Activated CD8-positive, alpha-beta T cell treated with anti-CD3 and anti-CD28 coated beads for 36 hours (primary cell): ENCODE measurements around the gene ODF4. TPM values are rescaled to one million over a fixed set of nuclear protein-coding genes. Genes with fewer than 3 reads are reported as not detected.
"Not testable (repeated sequence)": the region's sequence is repeated elsewhere in the genome, so short reads cannot be mapped to it uniquely, and the experiment has no call there.

ENCODE experiments used
- ATAC-seq: fragments of 200-7000 bp; cut with Tn5 transposase; one replicate; pipeline ENCODE4 v1.10.0; 2021; ENCODE audit warnings: mild to moderate bottlenecking, moderate library complexity
- CTCF ChIA-PET: fragments of 350-600 bp; sonication (Branson Sonifier 250); formaldehyde crosslinking; loops from one replicate; lab custom pipeline; 2021; ENCODE audit warnings: antibody characterized with exemption; lab: Charles Lee
- POLR2A ChIA-PET: fragments of 350-600 bp; sonication (Branson Sonifier 250); formaldehyde crosslinking; loops from one replicate; lab custom pipeline; 2021; ENCODE audit warnings: antibody characterized with exemption; lab: Charles Lee
- DNase-seq: peaks from one replicate; pipeline ENCODE4 v3.0.0-alpha.2; 2020
- H3K27ac Mint-ChIP-seq: one replicate; pipeline ENCODE4 v1.8.0; 2021; ENCODE audit warnings: mild to moderate bottlenecking, mixed read lengths
- H3K27me3 Mint-ChIP-seq: one replicate; pipeline ENCODE4 v1.8.0; 2021; ENCODE audit warnings: mixed read lengths
- H3K36me3 Mint-ChIP-seq: one replicate; pipeline ENCODE4 v1.8.0; 2021; ENCODE audit warnings: low read depth, mixed read lengths
- H3K4me1 Mint-ChIP-seq: one replicate; pipeline ENCODE4 v1.8.0; 2021; ENCODE audit warnings: low read depth, mixed read lengths
- H3K4me3 Mint-ChIP-seq: one replicate; pipeline ENCODE4 v1.8.0; 2021; ENCODE audit warnings: mild to moderate bottlenecking, moderate library complexity, mixed read lengths
- H3K9me3 Mint-ChIP-seq: one replicate; pipeline ENCODE4 v1.8.0; 2021; ENCODE audit warnings: mixed read lengths
- CTCF ChIP-seq: fragments of 200-600 bp; IDR thresholded peaks from one replicate; pipeline ENCODE4 v1.8.0; 2022; ENCODE audit warnings: antibody characterized with exemption, mild to moderate bottlenecking
- intact Hi-C: fragments of 100-400 bp; cut with micrococcal nuclease; formaldehyde crosslinking; loops from one replicate; pipeline ENCODE4 v1.10.0; 2022
- total RNA-seq, 2 experiments: library from RNA; stranded (reverse); gene quantifications; one replicate each; pipeline ENCODE4 v1.2.3, GENCODE V29; 2021

The ODF4 gene
- total RNA-seq, 2 experiments from 2014 or later = not detected

GRCh38 chr17:8377422-8377821, 37.8 kb downstream of the ODF4 start:
- TF ChIP-seq CTCF = no peak
- H3K27ac Mint-ChIP-seq = peak overlapping the region; percentile 77
- intact Hi-C loops = no loop called here
- H3K9me3 Mint-ChIP-seq = no peaks in the 10 kb centered on the region
- CTCF ChIA-PET = interaction anchor here (0.7 to 2.1 kb wide), 14 partner anchors 9 to 364 kb away, joined by 3 to 10 read pairs (median 4); partner anchors contain the start of gene PFAS
- H3K36me3 Mint-ChIP-seq = peaks cover 70% of the 10 kb centered on the region
- POLR2A ChIA-PET = interaction anchor here (0.7 to 3.5 kb wide), 13 partner anchors 8 to 369 kb away, joined by 3 to 17 read pairs (median 4); partner anchors contain the start of gene SLC25A35
- no peaks in the 10 kb centered on the region for H3K27me3 Mint-ChIP-seq
- peaks cover 51% of the 10 kb centered on the region for H3K4me1 Mint-ChIP-seq
- no peak for DNase-seq
- no peak for ATAC-seq
- peak overlapping the region; percentile 81 for H3K4me3 Mint-ChIP-seq

- ATAC-seq, DNase-seq, H3K9me3 Mint-ChIP-seq, intact Hi-C loops, H3K27me3 Mint-ChIP-seq: not testable (repeated sequence)
- Mint-ChIP-seq H3K36me3 (peaks cover 77% of the 10 kb centered on the region), H3K4me1 (peaks cover 51% of the 10 kb centered on the region), H3K27ac (peak overlapping the region; percentile 70), H3K4me3 (peak overlapping the region; percentile 81)
- POLR2A ChIA-PET = interaction anchor here (1.2 to 3.5 kb wide), 4 partner anchors 9 to 155 kb away, joined by 3 to 17 read pairs (median 10); partner anchors contain the start of gene SLC25A35
- CTCF ChIA-PET = interaction anchor here (1.7 to 2.1 kb wide), 2 partner anchors 32 to 318 kb away, joined by 3 to 6 read pairs; no protein-coding TSS in a partner anchor
These were observed 38.5 kb downstream of the ODF4 start for GRCh38 chr17:8378117-8378516.

- intact Hi-C loops = loop anchor here (10.0 kb wide), 1 partner anchor 365 kb away; the partner anchor contains the start of gene CCDC42
- Mint-ChIP-seq H3K27ac (peak overlapping the region; percentile 26), H3K9me3 (no peaks in the 10 kb centered on the region), H3K4me1 (peaks cover 58% of the 10 kb centered on the region), H3K27me3 (no peaks in the 10 kb centered on the region), H3K4me3 (peak overlapping the region; percentile 97), H3K36me3 (peaks cover 74% of the 10 kb centered on the region)
- ChIA-PET POLR2A (interaction anchor here (1.2 to 2.9 kb wide), 2 partner anchors 9 to 12 kb away, joined by 3 to 12 read pairs; no protein-coding TSS in a partner anchor), CTCF (no interaction called here)
- TF ChIP-seq CTCF = no peak
- no peak for DNase-seq
- ATAC-seq = no peak
These were observed 40.4 kb downstream of the ODF4 start for GRCh38 chr17:8380049-8380448.

- Mint-ChIP-seq H3K36me3 (peaks cover 56% of the 10 kb centered on the region), H3K27ac (peak overlapping the region; percentile 98), H3K9me3 (no peaks in the 10 kb centered on the region), H3K4me3 (peak overlapping the region; percentile 97), H3K4me1 (peaks cover 53% of the 10 kb centered on the region), H3K27me3 (no peaks in the 10 kb centered on the region)
- DNase-seq (no peak), ATAC-seq (no peak)
- CTCF ChIA-PET = interaction anchor here (0.7 to 2.9 kb wide), 6 partner anchors 53 to 815 kb away, joined by 3 to 17 read pairs (median 4); partner anchors contain the start of genes NDEL1 and SLC25A35
- POLR2A ChIA-PET = interaction anchor here (0.5 to 2.9 kb wide), 18 partner anchors 10 to 560 kb away, joined by 3 to 12 read pairs (median 4); partner anchors contain the start of genes PFAS, RNF222 and SLC25A35
- intact Hi-C loops = loop anchor here (10.0 kb wide), 1 partner anchor 363 kb away; the partner anchor contains the start of gene CCDC42
- no peak for TF ChIP-seq CTCF
These were observed 42.6 kb downstream of the ODF4 start for GRCh38 chr17:8382052-8382879.

- ATAC-seq (no peak), DNase-seq (no peak)
- Mint-ChIP-seq H3K27me3 (no peaks in the 10 kb centered on the region), H3K36me3 (peaks cover 52% of the 10 kb centered on the region), H3K9me3 (no peaks in the 10 kb centered on the region), H3K27ac (peak overlapping the region; percentile 98), H3K4me3 (peak overlapping the region; percentile 97), H3K4me1 (peaks cover 49% of the 10 kb centered on the region)
- no peak for TF ChIP-seq CTCF
- ChIA-PET CTCF (interaction anchor here (0.7 to 2.9 kb wide), 5 partner anchors 53 to 814 kb away, joined by 3 to 17 read pairs (median 4); partner anchors contain the start of genes NDEL1 and SLC25A35), POLR2A (interaction anchor here (0.5 to 2.9 kb wide), 15 partner anchors 9 to 558 kb away, joined by 3 to 12 read pairs (median 4); partner anchors contain the start of genes PFAS and RNF222)
- intact Hi-C loops = loop anchor here (10.0 kb wide), 1 partner anchor 362 kb away; the partner anchor contains the start of gene CCDC42
These were observed 43.2 kb downstream of the ODF4 start for GRCh38 chr17:8382880-8383142.
